ENCODE measurements around the gene RAPGEF6. TPM values are rescaled to one million over a fixed set of nuclear protein-coding genes. Genes with fewer than 3 reads are reported as not detected.

The RAPGEF6 gene
- total and polyA plus RNA-seq, 9 of the 15 experiments (the other 6 are each of a cell fraction or from before 2014, with no cell fraction given) = 2.7 to 23.4 (median 12.7) TPM

DNA sequence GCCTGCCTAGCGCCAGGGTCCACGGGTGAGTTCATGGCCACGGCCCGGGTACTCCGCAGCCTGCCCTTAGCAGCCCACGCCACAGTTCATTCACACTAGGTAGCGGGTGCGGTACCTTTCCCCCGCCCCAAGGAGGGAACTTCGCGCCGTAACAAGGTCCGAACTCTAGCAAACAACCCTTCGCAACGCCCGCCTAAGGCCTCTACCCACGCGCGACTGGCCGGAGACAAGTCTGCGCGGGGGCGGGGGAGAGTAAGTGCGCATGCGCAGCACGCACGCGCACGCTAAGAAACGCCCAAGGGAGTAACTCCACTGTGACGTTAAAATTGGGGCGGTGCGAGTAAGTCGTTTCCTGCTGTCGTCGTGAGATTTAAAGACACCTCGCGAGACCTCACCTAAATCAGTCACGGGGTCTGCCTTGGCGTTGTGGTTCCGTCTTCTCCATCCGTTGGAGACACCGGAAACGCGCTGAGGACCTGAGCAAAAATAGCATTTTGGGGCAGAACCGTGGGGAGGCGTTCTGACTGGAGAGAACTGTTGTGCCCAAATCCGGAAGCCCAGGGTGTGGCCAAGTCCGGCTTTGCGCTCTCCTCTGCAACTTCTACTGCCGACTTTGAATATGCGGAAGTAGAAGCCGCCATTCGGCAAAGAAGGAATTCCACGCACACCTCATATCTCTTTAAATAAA is at the start of gene RAPGEF6 (continued):
- TF ChIP-seq, protein P1, sequence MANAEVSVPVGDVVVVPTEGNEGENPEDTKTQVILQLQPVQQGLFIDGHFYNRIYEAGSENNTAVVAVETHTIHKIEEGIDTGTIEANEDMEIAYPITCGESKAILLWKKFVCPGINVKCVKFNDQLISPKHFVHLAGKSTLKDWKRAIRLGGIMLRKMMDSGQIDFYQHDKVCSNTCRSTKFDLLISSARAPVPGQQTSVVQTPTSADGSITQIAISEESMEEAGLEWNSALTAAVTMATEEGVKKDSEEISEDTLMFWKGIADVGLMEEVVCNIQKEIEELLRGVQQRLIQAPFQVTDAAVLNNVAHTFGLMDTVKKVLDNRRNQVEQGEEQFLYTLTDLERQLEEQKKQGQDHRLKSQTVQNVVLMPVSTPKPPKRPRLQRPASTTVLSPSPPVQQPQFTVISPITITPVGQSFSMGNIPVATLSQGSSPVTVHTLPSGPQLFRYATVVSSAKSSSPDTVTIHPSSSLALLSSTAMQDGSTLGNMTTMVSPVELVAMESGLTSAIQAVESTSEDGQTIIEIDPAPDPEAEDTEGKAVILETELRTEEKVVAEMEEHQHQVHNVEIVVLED (CRISPR knock-in tag; IDR thresholded peaks at IDR 0.05) = peak; percentile 44; the same call in 1 of the 2 replicates
- TF ChIP-seq, protein P2, sequence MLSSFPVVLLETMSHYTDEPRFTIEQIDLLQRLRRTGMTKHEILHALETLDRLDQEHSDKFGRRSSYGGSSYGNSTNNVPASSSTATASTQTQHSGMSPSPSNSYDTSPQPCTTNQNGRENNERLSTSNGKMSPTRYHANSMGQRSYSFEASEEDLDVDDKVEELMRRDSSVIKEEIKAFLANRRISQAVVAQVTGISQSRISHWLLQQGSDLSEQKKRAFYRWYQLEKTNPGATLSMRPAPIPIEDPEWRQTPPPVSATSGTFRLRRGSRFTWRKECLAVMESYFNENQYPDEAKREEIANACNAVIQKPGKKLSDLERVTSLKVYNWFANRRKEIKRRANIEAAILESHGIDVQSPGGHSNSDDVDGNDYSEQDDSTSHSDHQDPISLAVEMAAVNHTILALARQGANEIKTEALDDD (IDR thresholded peaks at IDR 0.05) = no peak
- peak; percentile 97 for TF ChIP-seq POLR2G (IDR thresholded peaks at IDR 0.05; ENCODE audit: low read depth, low read length)
- TF ChIP-seq, protein P3, sequence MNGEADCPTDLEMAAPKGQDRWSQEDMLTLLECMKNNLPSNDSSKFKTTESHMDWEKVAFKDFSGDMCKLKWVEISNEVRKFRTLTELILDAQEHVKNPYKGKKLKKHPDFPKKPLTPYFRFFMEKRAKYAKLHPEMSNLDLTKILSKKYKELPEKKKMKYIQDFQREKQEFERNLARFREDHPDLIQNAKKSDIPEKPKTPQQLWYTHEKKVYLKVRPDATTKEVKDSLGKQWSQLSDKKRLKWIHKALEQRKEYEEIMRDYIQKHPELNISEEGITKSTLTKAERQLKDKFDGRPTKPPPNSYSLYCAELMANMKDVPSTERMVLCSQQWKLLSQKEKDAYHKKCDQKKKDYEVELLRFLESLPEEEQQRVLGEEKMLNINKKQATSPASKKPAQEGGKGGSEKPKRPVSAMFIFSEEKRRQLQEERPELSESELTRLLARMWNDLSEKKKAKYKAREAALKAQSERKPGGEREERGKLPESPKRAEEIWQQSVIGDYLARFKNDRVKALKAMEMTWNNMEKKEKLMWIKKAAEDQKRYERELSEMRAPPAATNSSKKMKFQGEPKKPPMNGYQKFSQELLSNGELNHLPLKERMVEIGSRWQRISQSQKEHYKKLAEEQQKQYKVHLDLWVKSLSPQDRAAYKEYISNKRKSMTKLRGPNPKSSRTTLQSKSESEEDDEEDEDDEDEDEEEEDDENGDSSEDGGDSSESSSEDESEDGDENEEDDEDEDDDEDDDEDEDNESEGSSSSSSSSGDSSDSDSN (IDR thresholded peaks at IDR 0.05; ENCODE audit: borderline replicate concordance in 1 of 2, low read depth in 2 of 2, low read length in 2 of 2) = peak in 1 of 2 experiments; percentile 68; a peak in 2 of 4 replicates
- peak; percentile 93 for TF ChIP-seq POLR2H (tag; IDR thresholded peaks at IDR 0.05; ENCODE audit: low read depth)
- TF ChIP-seq ZFPM2 (CRISPR knock-in tag; IDR thresholded peaks at IDR 0.05) = no peak
- TF ChIP-seq, protein P4, sequence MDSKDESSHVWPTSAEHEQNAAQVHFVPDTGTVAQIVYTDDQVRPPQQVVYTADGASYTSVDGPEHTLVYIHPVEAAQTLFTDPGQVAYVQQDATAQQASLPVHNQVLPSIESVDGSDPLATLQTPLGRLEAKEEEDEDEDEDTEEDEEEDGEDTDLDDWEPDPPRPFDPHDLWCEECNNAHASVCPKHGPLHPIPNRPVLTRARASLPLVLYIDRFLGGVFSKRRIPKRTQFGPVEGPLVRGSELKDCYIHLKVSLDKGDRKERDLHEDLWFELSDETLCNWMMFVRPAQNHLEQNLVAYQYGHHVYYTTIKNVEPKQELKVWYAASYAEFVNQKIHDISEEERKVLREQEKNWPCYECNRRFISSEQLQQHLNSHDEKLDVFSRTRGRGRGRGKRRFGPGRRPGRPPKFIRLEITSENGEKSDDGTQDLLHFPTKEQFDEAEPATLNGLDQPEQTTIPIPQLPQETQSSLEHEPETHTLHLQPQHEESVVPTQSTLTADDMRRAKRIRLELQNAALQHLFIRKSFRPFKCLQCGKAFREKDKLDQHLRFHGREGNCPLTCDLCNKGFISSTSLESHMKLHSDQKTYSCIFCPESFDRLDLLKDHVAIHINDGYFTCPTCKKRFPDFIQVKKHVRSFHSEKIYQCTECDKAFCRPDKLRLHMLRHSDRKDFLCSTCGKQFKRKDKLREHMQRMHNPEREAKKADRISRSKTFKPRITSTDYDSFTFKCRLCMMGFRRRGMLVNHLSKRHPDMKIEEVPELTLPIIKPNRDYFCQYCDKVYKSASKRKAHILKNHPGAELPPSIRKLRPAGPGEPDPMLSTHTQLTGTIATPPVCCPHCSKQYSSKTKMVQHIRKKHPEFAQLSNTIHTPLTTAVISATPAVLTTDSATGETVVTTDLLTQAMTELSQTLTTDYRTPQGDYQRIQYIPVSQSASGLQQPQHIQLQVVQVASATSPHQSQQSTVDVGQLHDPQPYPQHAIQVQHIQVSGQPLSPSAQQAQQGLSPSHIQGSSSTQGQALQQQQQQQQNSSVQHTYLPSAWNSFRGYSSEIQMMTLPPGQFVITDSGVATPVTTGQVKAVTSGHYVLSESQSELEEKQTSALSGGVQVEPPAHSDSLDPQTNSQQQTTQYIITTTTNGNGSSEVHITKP (IDR thresholded peaks at IDR 0.05; ENCODE audit: partially characterized antibody) = peak; percentile 39
- TF ChIP-seq MEF2D (tag; conservative IDR thresholded peaks at IDR 0.05; ENCODE audit: low read depth) = peak; percentile 88
- TF ChIP-seq SIN3A (IDR thresholded peaks at IDR 0.05; ENCODE audit: borderline replicate concordance in 2 of 2, control insufficient read depth in 1 of 2, low read depth in 2 of 2, low read length in 2 of 2) = peak in 1 of 2 experiments; percentile 59; a peak in 2 of 4 replicates
- TF ChIP-seq ELF4 (CRISPR knock-in tag; IDR thresholded peaks at IDR 0.05) = peak; percentile 91
- TF ChIP-seq, protein P5, sequence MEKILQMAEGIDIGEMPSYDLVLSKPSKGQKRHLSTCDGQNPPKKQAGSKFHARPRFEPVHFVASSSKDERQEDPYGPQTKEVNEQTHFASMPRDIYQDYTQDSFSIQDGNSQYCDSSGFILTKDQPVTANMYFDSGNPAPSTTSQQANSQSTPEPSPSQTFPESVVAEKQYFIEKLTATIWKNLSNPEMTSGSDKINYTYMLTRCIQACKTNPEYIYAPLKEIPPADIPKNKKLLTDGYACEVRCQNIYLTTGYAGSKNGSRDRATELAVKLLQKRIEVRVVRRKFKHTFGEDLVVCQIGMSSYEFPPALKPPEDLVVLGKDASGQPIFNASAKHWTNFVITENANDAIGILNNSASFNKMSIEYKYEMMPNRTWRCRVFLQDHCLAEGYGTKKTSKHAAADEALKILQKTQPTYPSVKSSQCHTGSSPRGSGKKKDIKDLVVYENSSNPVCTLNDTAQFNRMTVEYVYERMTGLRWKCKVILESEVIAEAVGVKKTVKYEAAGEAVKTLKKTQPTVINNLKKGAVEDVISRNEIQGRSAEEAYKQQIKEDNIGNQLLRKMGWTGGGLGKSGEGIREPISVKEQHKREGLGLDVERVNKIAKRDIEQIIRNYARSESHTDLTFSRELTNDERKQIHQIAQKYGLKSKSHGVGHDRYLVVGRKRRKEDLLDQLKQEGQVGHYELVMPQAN (IDR thresholded peaks at IDR 0.05; ENCODE audit: borderline replicate concordance) = peak; percentile 86; the same call in 1 of the 2 replicates
- peak; percentile 76 for TF ChIP-seq SAP30 (IDR thresholded peaks at IDR 0.05; ENCODE audit: borderline replicate concordance, insufficient read depth, low read depth, low read length, poor library complexity, severe bottlenecking)
- TF ChIP-seq NFIC (IDR thresholded peaks at IDR 0.05) = peak; percentile 69
- TF ChIP-seq EZH2 (IDR thresholded peaks at IDR 0.05; ENCODE audit: borderline replicate concordance, low read depth, low read length) = no peak
- 0 out of 2 replicates have a peak, but pooled peaks have one; percentile 27 for TF ChIP-seq NR1H2 (CRISPR knock-in tag; IDR thresholded peaks at IDR 0.05)

All from K562 (cell line).